RWPE2 (cell line): ENCODE data around the gene OR2F1.
"Not testable (repeated sequence)": the region's sequence is repeated elsewhere in the genome, so short reads cannot be mapped to it uniquely, and the experiment has no call there.

Source experiments
- ATAC-seq: fragments of 200-7000 bp; cut with Tn5 transposase; 3 replicates; pipeline ENCODE4 v1.9.1; 2021; ENCODE audit warnings: low read depth
- DNase-seq: peaks from one replicate; pipeline ENCODE4 v3.0.0-alpha.2; 2020; ENCODE audit warnings: low spot score
- H3K27ac ChIP-seq: fragments of 450-650 bp; 2 replicates; pipeline ENCODE4 v1.5.1; 2017; ENCODE audit warnings: mild to moderate bottlenecking; ENCODE audit not compliant: poor library complexity, severe bottlenecking
- H3K27me3 ChIP-seq: fragments of 250-450 bp; sonication (Bioruptor Pico); 2 replicates; pipeline ENCODE4 v1.5.1; 2021; ENCODE audit warnings: mild to moderate bottlenecking, moderate library complexity; ENCODE audit not compliant: insufficient read depth, poor library complexity, severe bottlenecking
- H3K36me3 ChIP-seq: fragments of 250-450 bp; sonication (Bioruptor Pico); 2 replicates; pipeline ENCODE4 v1.5.1; 2020; ENCODE audit warnings: low read depth, mild to moderate bottlenecking, moderate library complexity
- H3K4me1 ChIP-seq: fragments of 250-450 bp; sonication (Bioruptor Pico); 2 replicates; pipeline ENCODE4 v1.5.1; 2021; ENCODE audit warnings: mild to moderate bottlenecking, moderate library complexity; ENCODE audit not compliant: insufficient read depth, poor library complexity, severe bottlenecking
- H3K4me3 ChIP-seq: fragments of 250-450 bp; sonication (Bioruptor Pico); 2 replicates; pipeline ENCODE4 v1.5.1; 2021; ENCODE audit warnings: mild to moderate bottlenecking, moderate library complexity; ENCODE audit not compliant: severe bottlenecking
- H3K9me3 ChIP-seq: fragments of 250-450 bp; sonication (Bioruptor Pico); 2 replicates; pipeline ENCODE4 v1.5.1; 2021; ENCODE audit warnings: mild to moderate bottlenecking, moderate library complexity; ENCODE audit not compliant: severe bottlenecking
- CTCF ChIP-seq: fragments of 450-650 bp; IDR thresholded peaks from one replicate; pipeline ENCODE4 v1.5.1; 2017; ENCODE audit warnings: mild to moderate bottlenecking, moderate library complexity; ENCODE audit not compliant: poor library complexity, severe bottlenecking

Gene OR2F1

GRCh38 chr7:144001543-144001942 lies 46.9 kb downstream of the OR2F1 start:
- no peaks in the 10 kb centered on the region for H3K36me3 ChIP-seq
- H3K27me3 ChIP-seq = no peaks in the 10 kb centered on the region
- no peaks in the 10 kb centered on the region for H3K9me3 ChIP-seq
- no peak overlapping the region for H3K4me3 ChIP-seq
- TF ChIP-seq CTCF = no peak
- DNase-seq = no peak
- ATAC-seq = no peak
- no peaks in the 10 kb centered on the region for H3K4me1 ChIP-seq
- no peak overlapping the region for H3K27ac ChIP-seq

GRCh38 chr7:144004703-144005102 lies 50.1 kb downstream of the OR2F1 start:
- Histone ChIP-seq H3K4me1 (no peaks in the 10 kb centered on the region), H3K36me3 (no peaks in the 10 kb centered on the region), H3K27ac (no peak overlapping the region), H3K4me3 (no peak overlapping the region), H3K9me3 (no peaks in the 10 kb centered on the region), H3K27me3 (no peaks in the 10 kb centered on the region)
- no peak for TF ChIP-seq CTCF
- DNase-seq (no peak), ATAC-seq (no peak)

- no peaks in the 10 kb centered on the region for H3K36me3 ChIP-seq
- H3K4me3 ChIP-seq = no peak overlapping the region
- no peak for TF ChIP-seq CTCF
- no peaks in the 10 kb centered on the region for H3K27me3 ChIP-seq
- no peaks in the 10 kb centered on the region for H3K4me1 ChIP-seq
- DNase-seq = no peak
- H3K27ac ChIP-seq = no peak overlapping the region
- no peak for ATAC-seq
- no peaks in the 10 kb centered on the region for H3K9me3 ChIP-seq
These were observed 51.5 kb downstream of the OR2F1 start for GRCh38 chr7:144006029-144006691.

GRCh38 chr7:144006692-144007042 lies 52.0 kb downstream of the OR2F1 start:
- Histone ChIP-seq H3K27me3 (no peaks in the 10 kb centered on the region), H3K36me3 (no peaks in the 10 kb centered on the region), H3K4me3 (no peak overlapping the region), H3K27ac (no peak overlapping the region), H3K4me1 (no peaks in the 10 kb centered on the region), H3K9me3 (no peaks in the 10 kb centered on the region)
- DNase-seq (no peak), ATAC-seq (no peak)
- no peak for TF ChIP-seq CTCF

- H3K4me3 ChIP-seq = no peak overlapping the region
- no peaks in the 10 kb centered on the region for H3K4me1 ChIP-seq
These were observed 54.7 kb downstream of the OR2F1 start for GRCh38 chr7:144009361-144009760.

GRCh38 chr7:144010061-144010460 lies 55.4 kb downstream of the OR2F1 start:
- not testable (repeated sequence) for H3K9me3 ChIP-seq, H3K4me3 ChIP-seq, H3K27me3 ChIP-seq, H3K27ac ChIP-seq, DNase-seq, ATAC-seq, H3K4me1 ChIP-seq, H3K36me3 ChIP-seq

More at GRCh38 chr7:144009361-144009760, 54.7 kb downstream of the OR2F1 start:
- no peaks in the 10 kb centered on the region for H3K36me3 ChIP-seq
- DNase-seq = no peak
- no peak overlapping the region for H3K27ac ChIP-seq
- no peaks in the 10 kb centered on the region for H3K9me3 ChIP-seq
- H3K27me3 ChIP-seq = no peaks in the 10 kb centered on the region
- no peak for ATAC-seq
- TF ChIP-seq CTCF = no peak

- ATAC-seq, H3K27me3 ChIP-seq, H3K36me3 ChIP-seq, DNase-seq, H3K9me3 ChIP-seq, H3K4me1 ChIP-seq, H3K27ac ChIP-seq, H3K4me3 ChIP-seq: not testable (repeated sequence)
These were observed 56.2 kb downstream of the OR2F1 start for GRCh38 chr7:144010821-144011220.
